Endothelial cell of umbilical vein (primary cell): ENCODE data around the gene FTO. TPM values are rescaled to one million over a fixed set of nuclear protein-coding genes. Genes with fewer than 3 reads are reported as not detected.

Experiments
- BruUV-seq: library from RNA; stranded (reverse); fragments of 400-500 nt; replicated peaks from 2 replicates; lab custom pipeline; 2021; lab: Mats Ljungman, UMichigan
- CTCF ChIA-PET: fragments of 300-600, 350-600 bp; sonication (Branson Sonifier 250); formaldehyde crosslinking; loops from one replicate; lab custom pipeline; 2021; ENCODE audit warnings: antibody characterized with exemption, inconsistent platforms; lab: Charles Lee
- POLR2A ChIA-PET: fragments of 300-600, 350-600 bp; sonication (Branson Sonifier 250); formaldehyde crosslinking; loops from one replicate; lab custom pipeline; 2021; ENCODE audit warnings: antibody characterized with exemption, inconsistent platforms; lab: Charles Lee
- DNase-seq: peaks from one replicate; pipeline ENCODE4 v3.0.0-alpha.2; 2011; ENCODE audit warnings: low read depth, low spot score
- FAIRE-seq: peaks from 2 replicates; lab custom pipeline; 2011; peaks lifted over from hg19 to GRCh38; lab: Jason Lieb, UNC
- H2AFZ ChIP-seq: 2 replicates; pipeline ENCODE4 v1.6.0; 2012; ENCODE audit warnings: low read depth, low read length, control low read depth, inconsistent platforms
- H3K27ac ChIP-seq: 2 replicates; pipeline ENCODE4 v1.5.1; 2011; ENCODE audit warnings: low read depth, mild to moderate bottlenecking, control low read depth, low read length, moderate library complexity; ENCODE audit not compliant: insufficient read depth
- H3K27me3 ChIP-seq, 2 experiments: 2 replicates each; pipeline versions ENCODE4 v1.6.0 to v1.6.1; 2011; ENCODE audit warnings: low read length in 2 of 2, mixed read lengths in 1 of 2; ENCODE audit not compliant: control insufficient read depth in 2 of 2, insufficient read depth in 2 of 2
- H3K36me3 ChIP-seq, 2 experiments: 2 replicates in 1 of 2; 3 replicates in 1 of 2; pipeline ENCODE4 v1.5.1; 2011; ENCODE audit warnings: low read length in 2 of 2, mild to moderate bottlenecking in 1 of 2, moderate library complexity in 1 of 2; ENCODE audit not compliant: control insufficient read depth in 2 of 2, insufficient read depth in 2 of 2; ENCODE audit errors: extremely low read depth in 1 of 2
- H3K4me1 ChIP-seq: 3 replicates; pipeline ENCODE4 v1.5.1; 2011; ENCODE audit warnings: mild to moderate bottlenecking, low read length; ENCODE audit not compliant: control insufficient read depth, insufficient read depth; ENCODE audit errors: extremely low read depth
- H3K4me2 ChIP-seq: 2 replicates; pipeline ENCODE4 v1.6.1; 2011; ENCODE audit warnings: low read length, control low read depth, mixed read lengths; ENCODE audit not compliant: insufficient read depth
- H3K4me3 ChIP-seq, 3 experiments: fragments of 200-600 bp in 1 of 3; sonication (generic), shearing (Covaris generic) in 1 of 3; replicated peaks in 1 of 3; 2 replicates each; pipeline ENCODE4 v1.5.1; 2011 to 2016; ENCODE audit warnings: control low read depth in 3 of 3, low read length in 3 of 3, mild to moderate bottlenecking in 2 of 3, inconsistent platforms in 1 of 3, low read depth in 1 of 3, moderate library complexity in 1 of 3; ENCODE audit not compliant: insufficient read depth in 1 of 3
- H3K79me2 ChIP-seq: 2 replicates; pipeline ENCODE4 v1.6.0; 2012; ENCODE audit warnings: low read length, inconsistent platforms; ENCODE audit not compliant: control insufficient read depth, insufficient read depth
- H3K9ac ChIP-seq: replicated peaks from 2 replicates; pipeline ENCODE3; 2011; ENCODE audit warnings: low read length, control low read depth; ENCODE audit not compliant: insufficient read depth; ENCODE audit errors: extremely low read depth
- H3K9me1 ChIP-seq: replicated peaks from 3 replicates; pipeline ENCODE4 v1.6.0; 2011; ENCODE audit warnings: mild to moderate bottlenecking, low read length; ENCODE audit not compliant: control insufficient read depth, insufficient read depth; ENCODE audit errors: extremely low read depth
- H3K9me3 ChIP-seq: replicated peaks from 2 replicates; pipeline ENCODE4 v1.5.1; 2012; ENCODE audit warnings: low read length, inconsistent platforms; ENCODE audit not compliant: control insufficient read depth, insufficient read depth
- H4K20me1 ChIP-seq: replicated peaks from 2 replicates; pipeline ENCODE3; 2011; ENCODE audit warnings: mild to moderate bottlenecking, low read length; ENCODE audit not compliant: control insufficient read depth, insufficient read depth; ENCODE audit errors: extremely low read depth
- GATA2 ChIP-seq: IDR thresholded peaks from 2 replicates; pipeline ENCODE4 v1.7.0; 2011; ENCODE audit warnings: low read depth, mild to moderate bottlenecking, moderate library complexity, mixed read lengths, low read length; ENCODE audit not compliant: insufficient read length, insufficient read depth
- MYC ChIP-seq: IDR thresholded peaks from one replicate; pipeline ENCODE4 v1.6.1; 2011; ENCODE audit warnings: mild to moderate bottlenecking, low read depth, low read length
- POLR2A ChIP-seq: IDR thresholded peaks from 2 replicates; pipeline ENCODE4 v1.6.1; 2012; ENCODE audit warnings: low read depth, mild to moderate bottlenecking, control low read depth, low read length
- dilution Hi-C: fragments of 300-500 bp; cut with MboI; formaldehyde crosslinking; loops from one replicate; pipeline ENCODE4 v1.15.0; 2019; ENCODE audit warnings: low sequenced_read_pairs; ENCODE audit not compliant: extremely low pct_ligation_motif_present
- intact Hi-C: fragments of 100-400 bp; cut with micrococcal nuclease; formaldehyde crosslinking; loops from one replicate; pipeline ENCODE4 v1.10.0; 2022
- polyA plus RNA-seq, 4 experiments: library from polyadenylated mRNA; depleted of rRNA in 3 of 4; stranded (reverse) in 3 of 4; unstranded in 1 of 4; fragments of >200 nt; gene quantifications; 2 replicates each; pipeline versions ENCODE4 v1.2.1 to v1.2.3, GENCODE V29; 2011 to 2012; ENCODE audit warnings: missing spikeins in 1 of 4
- total RNA-seq: library from RNA; stranded (reverse); gene quantifications from 2 replicates; pipeline ENCODE4 v1.2.3, GENCODE V29; 2021
- TF ChIP-seq, protein P1 (sequence below): IDR thresholded peaks from 2 replicates; pipeline ENCODE4 v1.6.1; 2011; ENCODE audit not compliant: insufficient read depth, insufficient read length

FTO gene
- total and polyA plus RNA-seq, 2 donors (not counting 3 experiments of a cell fraction or from before 2014, with no cell fraction given) = 48.6 to 87.1 TPM

DNA sequence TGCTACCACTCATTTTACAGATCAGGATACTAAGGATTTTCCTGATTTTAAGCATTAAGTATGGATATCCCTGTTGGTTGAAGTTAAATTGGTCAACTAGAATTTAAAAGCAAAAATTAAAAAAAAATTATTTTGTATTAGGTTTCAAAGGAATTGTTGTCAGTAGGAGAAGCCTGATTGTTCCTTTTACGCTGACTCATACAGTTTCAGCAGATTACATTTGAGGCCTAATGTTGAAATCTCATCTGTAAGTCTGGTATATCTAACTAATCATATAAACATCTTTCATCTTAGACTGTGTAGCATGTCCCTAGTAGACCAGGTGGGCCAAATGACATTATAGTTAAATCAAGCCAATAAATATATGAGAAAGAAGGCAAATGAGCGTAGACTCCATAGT, 83.5 kb downstream of the FTO start:
- DNase-seq = no peak
- Histone ChIP-seq H3K4me1 (no peaks in the 10 kb centered on the region), H3K79me2 (peaks cover 9% of the 10 kb centered on the region), H3K4me3 (no peak overlapping the region), H3K27ac (no peak overlapping the region), H3K27me3 (no peaks in the 10 kb centered on the region), H3K9me3 (no peaks in the 10 kb centered on the region), H3K9ac (no peak overlapping the region), H3K9me1 (no peaks in the 10 kb centered on the region), H4K20me1 (no peaks in the 10 kb centered on the region), H3K36me3 (no peaks in the 10 kb centered on the region), H2AFZ (no peak overlapping the region), H3K4me2 (no peak overlapping the region)
- ChIA-PET CTCF (no interaction called here), POLR2A (no interaction called here)
- intact Hi-C loops = no loop called here
- dilution Hi-C loops = no loop called here
- BruUV-seq = no TSS peak
- no peak for TF ChIP-seq POLR2A
- FAIRE-seq = no peak

- ChIA-PET POLR2A (no interaction called here), CTCF (interaction anchor here (0.7 to 1.5 kb wide), 4 partner anchors 12 to 1676 kb away, joined by 3 to 6 read pairs (median 4); no protein-coding TSS in a partner anchor)
- Histone ChIP-seq H3K9me3 (no peaks in the 10 kb centered on the region), H3K36me3 (no peaks in the 10 kb centered on the region), H3K9me1 (no peaks in the 10 kb centered on the region), H3K4me2 (no peak overlapping the region), H4K20me1 (no peaks in the 10 kb centered on the region), H3K4me3 (no peak overlapping the region), H3K27ac (no peak overlapping the region), H3K79me2 (peaks cover 5% of the 10 kb centered on the region), H2AFZ (no peak overlapping the region), H3K9ac (no peak overlapping the region), H3K27me3 (no peaks in the 10 kb centered on the region), H3K4me1 (no peaks in the 10 kb centered on the region)
- FAIRE-seq = no peak
- dilution Hi-C loops (no loop called here), intact Hi-C loops (no loop called here)
- DNase-seq = no peak
- no TSS peak for BruUV-seq
- TF ChIP-seq POLR2A (no peak), GATA2 (no peak), MYC (no peak)
- TF ChIP-seq, protein P1, sequence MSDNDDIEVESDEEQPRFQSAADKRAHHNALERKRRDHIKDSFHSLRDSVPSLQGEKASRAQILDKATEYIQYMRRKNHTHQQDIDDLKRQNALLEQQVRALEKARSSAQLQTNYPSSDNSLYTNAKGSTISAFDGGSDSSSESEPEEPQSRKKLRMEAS = no peak
Measured at GRCh38 chr16:53789137-53789536, 85.2 kb downstream of the FTO start.
